Epithelial cell of esophagus (primary cell): ENCODE results near the gene RAI1.

ENCODE experiments used
- DNase-seq: peaks from one replicate; pipeline ENCODE4 v3.0.0; 2010; ENCODE audit warnings: low read depth
- H3K4me3 ChIP-seq: 2 replicates; pipeline ENCODE4 v1.5.1; 2011; ENCODE audit warnings: mild to moderate bottlenecking, low read length, control low read depth
- TF ChIP-seq, protein P1 (sequence below): IDR thresholded peaks from 2 replicates; pipeline ENCODE4 v1.5.1; 2011; ENCODE audit warnings: low read depth, mild to moderate bottlenecking, low read length, control low read depth, inconsistent platforms; ENCODE audit not compliant: insufficient read depth; ENCODE audit errors: missing control alignments

Gene RAI1

GRCh38 chr17:17698371-17698770 lies 17.1 kb downstream of the RAI1 start:
- no peak for DNase-seq
- TF ChIP-seq, protein P1, sequence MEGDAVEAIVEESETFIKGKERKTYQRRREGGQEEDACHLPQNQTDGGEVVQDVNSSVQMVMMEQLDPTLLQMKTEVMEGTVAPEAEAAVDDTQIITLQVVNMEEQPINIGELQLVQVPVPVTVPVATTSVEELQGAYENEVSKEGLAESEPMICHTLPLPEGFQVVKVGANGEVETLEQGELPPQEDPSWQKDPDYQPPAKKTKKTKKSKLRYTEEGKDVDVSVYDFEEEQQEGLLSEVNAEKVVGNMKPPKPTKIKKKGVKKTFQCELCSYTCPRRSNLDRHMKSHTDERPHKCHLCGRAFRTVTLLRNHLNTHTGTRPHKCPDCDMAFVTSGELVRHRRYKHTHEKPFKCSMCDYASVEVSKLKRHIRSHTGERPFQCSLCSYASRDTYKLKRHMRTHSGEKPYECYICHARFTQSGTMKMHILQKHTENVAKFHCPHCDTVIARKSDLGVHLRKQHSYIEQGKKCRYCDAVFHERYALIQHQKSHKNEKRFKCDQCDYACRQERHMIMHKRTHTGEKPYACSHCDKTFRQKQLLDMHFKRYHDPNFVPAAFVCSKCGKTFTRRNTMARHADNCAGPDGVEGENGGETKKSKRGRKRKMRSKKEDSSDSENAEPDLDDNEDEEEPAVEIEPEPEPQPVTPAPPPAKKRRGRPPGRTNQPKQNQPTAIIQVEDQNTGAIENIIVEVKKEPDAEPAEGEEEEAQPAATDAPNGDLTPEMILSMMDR, result no peak
- H3K4me3 ChIP-seq, result no peak overlapping the region

DNA sequence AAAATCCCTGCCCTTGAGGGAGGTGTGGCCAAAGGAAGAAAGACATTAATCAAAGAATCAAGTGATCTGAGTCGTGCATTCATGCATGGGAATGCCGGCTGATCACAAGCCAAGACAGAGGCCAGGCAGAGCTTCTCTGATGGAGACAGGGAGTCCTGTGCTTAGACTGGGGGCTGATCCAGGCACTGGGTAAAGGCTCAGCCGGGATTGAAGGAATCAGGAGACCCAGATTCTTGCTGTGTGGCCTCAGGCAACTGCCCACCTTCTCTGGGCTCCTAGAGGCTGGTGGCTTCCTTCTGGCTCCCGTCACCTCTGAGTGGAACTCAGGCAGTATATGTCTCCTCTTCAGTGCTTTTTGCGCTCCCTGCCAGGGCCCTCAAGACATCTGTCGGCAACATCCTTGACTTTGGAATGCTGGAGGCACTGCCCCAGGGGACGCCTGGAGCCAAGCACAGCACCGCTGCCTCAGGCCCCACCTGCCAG lies 17.7 kb downstream of the RAI1 start:
- TF ChIP-seq, protein P1, result no peak
- no peak overlapping the region for H3K4me3 ChIP-seq
- DNase-seq, result no peak

- no peak overlapping the region for H3K4me3 ChIP-seq
- DNase-seq, result no peak
- TF ChIP-seq, protein P1, result no peak
Measured at GRCh38 chr17:17699491-17699890, 18.2 kb downstream of the RAI1 start.

DNA sequence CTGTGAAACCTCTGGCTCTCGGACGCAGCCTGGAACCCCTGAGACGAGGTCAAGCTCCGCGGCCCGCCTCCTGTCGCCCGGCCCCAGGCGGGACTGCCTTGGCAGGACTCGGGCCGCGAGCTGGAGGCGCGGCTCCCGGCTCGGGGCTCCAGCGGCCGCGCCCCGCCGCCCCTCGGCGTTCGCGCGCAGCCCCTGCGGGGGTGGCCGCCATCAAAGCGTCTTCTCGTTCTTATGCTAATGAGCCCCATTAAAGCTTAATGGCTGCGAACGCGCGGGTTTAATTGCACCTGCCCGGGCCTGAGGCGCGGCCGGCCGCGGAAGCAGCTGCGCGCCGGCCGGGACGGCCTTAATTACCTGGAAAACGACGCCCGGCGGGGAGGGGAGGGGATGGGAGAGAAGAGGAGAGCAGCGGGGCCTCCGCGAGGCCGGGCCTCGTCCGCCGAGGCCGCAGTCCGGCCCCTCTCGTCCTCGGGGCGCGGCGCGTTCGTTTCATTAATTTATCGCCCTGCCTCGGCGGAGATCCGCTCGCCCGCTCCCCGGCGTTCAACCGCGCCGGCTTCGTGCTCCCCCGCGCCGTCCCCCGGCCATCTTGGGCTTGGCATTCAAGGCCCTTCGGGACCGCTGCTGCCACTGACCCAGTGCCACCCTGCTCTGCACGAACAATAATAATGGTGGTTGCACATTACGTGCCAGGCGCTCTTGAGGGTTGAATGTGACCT lies 19.2 kb downstream of the RAI1 start:
- TF ChIP-seq, protein P1, result no peak
- DNase-seq, result no peak
- no peak overlapping the region for H3K4me3 ChIP-seq

DNA sequence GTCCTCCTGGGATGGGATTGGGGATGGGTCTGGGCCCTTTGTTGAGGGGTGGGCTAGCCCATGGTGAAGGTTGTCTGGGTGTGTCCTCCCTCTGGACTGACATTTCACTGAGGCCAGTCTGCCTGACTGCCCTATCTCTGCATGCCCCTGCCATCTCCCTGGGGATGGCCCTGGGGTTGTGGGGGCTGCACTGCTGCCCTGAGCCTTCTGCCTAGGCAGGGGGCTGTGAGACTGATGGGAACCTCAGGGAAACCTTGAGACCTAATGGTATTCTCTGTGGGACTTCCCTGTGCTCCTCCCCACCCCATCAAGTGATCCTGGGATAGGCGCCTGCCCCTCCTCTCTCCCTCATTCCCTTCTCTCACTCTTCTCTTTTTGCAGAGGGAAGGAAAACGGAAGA lies 19.9 kb downstream of the RAI1 start:
- TF ChIP-seq, protein P1, result no peak
- no peak overlapping the region for H3K4me3 ChIP-seq
- DNase-seq, result no peak

DNA sequence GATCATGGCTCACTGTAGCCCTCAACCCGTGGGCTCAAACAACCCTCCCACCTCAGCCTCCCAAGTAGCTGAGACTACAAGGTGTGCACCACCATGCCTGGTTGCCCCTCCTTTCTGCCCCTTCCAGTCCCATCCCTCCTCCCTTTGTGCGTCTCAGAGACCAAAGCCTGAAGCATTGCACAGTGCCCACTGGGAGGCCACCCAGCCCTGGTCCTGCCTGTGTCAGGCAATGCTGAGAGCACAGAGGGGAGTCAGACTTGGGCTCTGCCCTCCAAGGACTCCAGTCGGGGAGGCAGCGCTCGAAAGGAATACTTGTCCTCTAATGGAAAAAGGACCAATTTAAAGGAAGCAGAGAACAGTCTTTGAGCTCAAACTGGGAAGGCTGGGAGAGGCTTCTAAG lies 20.4 kb downstream of the RAI1 start:
- no peak for DNase-seq
- no peak overlapping the region for H3K4me3 ChIP-seq
- TF ChIP-seq, protein P1, result no peak

DNA sequence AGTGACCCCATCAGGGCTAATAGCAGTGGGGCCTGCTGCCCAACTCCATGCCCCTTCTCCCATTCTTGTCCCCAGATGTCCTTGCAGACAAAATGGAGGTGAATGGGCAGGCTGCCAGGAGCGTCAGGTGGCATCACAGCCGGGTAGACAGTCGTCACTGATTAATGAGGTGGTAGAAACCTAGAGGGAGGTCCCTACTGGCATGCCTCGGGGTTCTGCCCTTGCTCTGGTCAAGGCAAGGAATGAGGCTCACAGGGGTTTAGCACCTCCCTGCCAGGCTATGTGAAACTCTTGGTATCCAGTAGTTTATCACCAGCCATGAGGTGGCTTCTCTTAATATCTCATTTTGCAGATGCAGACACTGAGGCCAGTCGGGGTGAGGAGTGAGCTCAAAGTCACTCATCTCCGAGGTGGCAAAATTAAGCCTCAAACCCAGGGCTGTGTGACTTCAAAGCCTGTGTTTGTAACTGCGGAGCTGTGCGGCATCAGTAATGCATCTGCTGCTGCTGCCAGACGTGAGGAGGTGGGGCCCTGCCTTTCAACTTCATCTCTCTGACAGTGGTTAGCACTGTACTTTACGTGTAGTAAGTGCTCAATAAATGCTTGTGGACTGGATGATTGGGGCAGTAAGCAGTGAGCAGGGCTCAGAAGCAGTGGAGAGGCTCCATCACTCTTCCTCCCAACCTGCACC lies 21.3 kb downstream of the RAI1 start:
- no peak overlapping the region for H3K4me3 ChIP-seq
- TF ChIP-seq, protein P1, result no peak
- DNase-seq, result no peak
